Tibial nerve (tissue), 4 donors: ENCODE data around the gene TLR3.

Source experiments
- CTCF ChIP-seq, 5 experiments: fragments of 200-600 bp in 3 of 5; fragments of 450-650 bp in 2 of 5; sonication (generic) in 3 of 5; IDR thresholded peaks; one replicate each; pipeline ENCODE4 v1.5.1; 2016 to 2019; ENCODE audit warnings: antibody characterized with exemption in 5 of 5, mild to moderate bottlenecking in 3 of 5, moderate library complexity in 2 of 5
- EP300 ChIP-seq, 2 donors: sonication (generic); formaldehyde crosslinking; IDR thresholded peaks; one replicate each; pipeline ENCODE4 v1.6.1; 2017; ENCODE audit warnings: antibody characterized with exemption in 2 of 2, mild to moderate bottlenecking in 1 of 2
- POLR2A ChIP-seq, 2 donors: fragments of 450-650 bp; IDR thresholded peaks; one replicate each; pipeline ENCODE4 v1.6.1; 2017; ENCODE audit warnings: antibody characterized with exemption in 2 of 2, mild to moderate bottlenecking in 2 of 2, moderate library complexity in 2 of 2

GRCh38 chr4:186027405-186027804 is 41.6 kb upstream of the TLR3 start:
- TF ChIP-seq CTCF (IDR thresholded peaks at IDR 0.05) (no peak), POLR2A (IDR thresholded peaks at IDR 0.05) (no peak), EP300 (IDR thresholded peaks at IDR 0.05) (no peak)
